ENCODE data around the gene TNFRSF1A. TPM values are rescaled to one million over a fixed set of nuclear protein-coding genes. Genes with fewer than 3 reads are reported as not detected.
A peak's percentile ranks its signal among the peaks of the same experiment; 100 is the strongest.

The TNFRSF1A gene
- total and polyA plus RNA-seq, 4 experiments from 2014 or later, result 14.5 to 86.7 (median 58.6) TPM

DNA sequence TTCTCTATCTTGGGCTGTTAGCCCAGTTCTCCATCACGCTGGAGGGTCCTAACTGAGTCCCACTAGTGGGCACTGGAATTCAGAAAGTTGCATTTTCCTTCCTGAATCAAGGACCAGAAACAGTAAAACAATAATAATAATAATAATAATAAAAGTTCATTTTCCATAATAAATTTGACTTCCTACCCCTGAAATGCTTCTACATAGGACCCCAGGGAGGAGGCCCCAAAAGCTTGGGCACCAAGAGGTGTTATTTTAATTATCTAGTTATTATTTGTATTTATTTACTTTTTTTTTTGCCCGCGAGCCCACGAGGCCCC, 21.1 kb upstream of the TNFRSF1A start:
- no peaks in the 10 kb centered on the region for H3K36me3 Mint-ChIP-seq
- H3K4me3 ChIP-seq (ENCODE audit: low read length in 2 of 2), result no peak overlapping the region
- H3K27ac Mint-ChIP-seq, result no peak overlapping the region
- CTCF ChIA-PET (ENCODE audit: partially characterized antibody), result interaction anchor here (0.6 to 14.3 kb wide), 10 partner anchors 8 to 196 kb away, joined by 3 to 268 read pairs (median 4); partner anchors contain the start of genes SCNN1A and TNFRSF1A
- H3K9me3 Mint-ChIP-seq, result no peaks in the 10 kb centered on the region
- no peaks in the 10 kb centered on the region for H3K36me3 ChIP-seq (ENCODE audit: insufficient read depth, low read length)
- H3K27ac ChIP-seq (ENCODE audit: low read depth, low read length), result no peak overlapping the region
- no peaks in the 10 kb centered on the region for H3K9me3 ChIP-seq (ENCODE audit: control insufficient read depth in 1 of 2, low read length in 2 of 2)
- H3K4me3 Mint-ChIP-seq, result peak overlapping the region in 4 of 8 donors; percentile 43 to 88 (median 73)
- peaks cover 27% of the 10 kb centered on the region for H3K4me1 ChIP-seq (ENCODE audit: insufficient read depth, low read length)
- POLR2A ChIA-PET (ENCODE audit: partially characterized antibody), result interaction anchor here (0.8 to 7.5 kb wide), 14 partner anchors 9 to 172 kb away, joined by 3 to 250 read pairs (median 5); partner anchors contain the start of genes GAPDH, SCNN1A, TAPBPL and TNFRSF1A
- intact Hi-C loops (cut with micrococcal nuclease), result loop anchor here (1.0 kb wide), 2 partner anchors 28 to 40 kb away; no protein-coding TSS in a partner anchor
- H3K27me3 ChIP-seq (ENCODE audit: insufficient read depth, low read length), result no peaks in the 10 kb centered on the region
- DNase-seq, result no peak
- H3K27me3 Mint-ChIP-seq, result no peaks in the 10 kb centered on the region
- H3K4me1 Mint-ChIP-seq, result peaks cover 12 to 41% (median 22%) of the 10 kb centered on the region in 4 donors

DNA sequence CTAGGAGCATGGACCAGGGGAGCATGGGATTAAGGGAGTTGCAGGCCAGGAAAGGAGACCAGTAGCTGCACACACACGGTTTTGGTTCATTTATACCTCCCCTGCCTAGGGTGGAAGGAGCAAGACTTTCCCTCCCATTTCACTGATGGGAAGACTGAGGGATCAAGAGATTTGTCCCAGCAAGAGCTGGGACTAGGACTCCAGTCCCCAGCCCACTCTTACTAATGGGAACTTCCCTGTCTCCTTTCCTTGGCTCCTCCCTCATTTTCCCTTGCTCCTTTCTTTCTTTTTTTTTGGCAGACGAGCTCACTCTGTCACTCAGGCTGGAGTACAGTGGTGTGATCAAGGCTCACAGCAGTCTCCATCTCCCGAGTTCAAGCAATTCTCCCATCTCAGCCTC, 20.5 kb upstream of the TNFRSF1A start:
- Mint-ChIP-seq H3K27me3 (no peaks in the 10 kb centered on the region), H3K4me3 (peak overlapping the region in 7 of 8 donors; percentile 11 to 81 (median 70)), H3K9me3 (no peaks in the 10 kb centered on the region), H3K36me3 (no peaks in the 10 kb centered on the region), H3K27ac (peak overlapping the region in 6 of 7 donors; percentile 70 to 97 (median 91)), H3K4me1 (peaks cover 7 to 35% (median 18%) of the 10 kb centered on the region in 4 donors)
- Histone ChIP-seq H3K27ac (ENCODE audit: low read depth, low read length) (no peak overlapping the region), H3K36me3 (ENCODE audit: insufficient read depth, low read length) (no peaks in the 10 kb centered on the region), H3K4me3 (ENCODE audit: low read length in 2 of 2) (no peak overlapping the region), H3K4me1 (ENCODE audit: insufficient read depth, low read length) (peaks cover 22% of the 10 kb centered on the region), H3K27me3 (ENCODE audit: insufficient read depth, low read length) (no peaks in the 10 kb centered on the region), H3K9me3 (ENCODE audit: control insufficient read depth in 1 of 2, low read length in 2 of 2) (no peaks in the 10 kb centered on the region)
- DNase-seq, result no peak
- intact Hi-C loops (cut with micrococcal nuclease), result no loop called here
- POLR2A ChIA-PET (ENCODE audit: partially characterized antibody), result interaction anchor here (0.7 to 7.5 kb wide), 8 partner anchors 12 to 173 kb away, joined by 3 to 250 read pairs (median 6); partner anchors contain the start of genes GAPDH, SCNN1A, TAPBPL and TNFRSF1A
- CTCF ChIA-PET (ENCODE audit: partially characterized antibody), result interaction anchor here (1.0 to 14.3 kb wide), 7 partner anchors 13 to 196 kb away, joined by 3 to 268 read pairs (median 4); partner anchors contain the start of genes SCNN1A and TNFRSF1A

DNA sequence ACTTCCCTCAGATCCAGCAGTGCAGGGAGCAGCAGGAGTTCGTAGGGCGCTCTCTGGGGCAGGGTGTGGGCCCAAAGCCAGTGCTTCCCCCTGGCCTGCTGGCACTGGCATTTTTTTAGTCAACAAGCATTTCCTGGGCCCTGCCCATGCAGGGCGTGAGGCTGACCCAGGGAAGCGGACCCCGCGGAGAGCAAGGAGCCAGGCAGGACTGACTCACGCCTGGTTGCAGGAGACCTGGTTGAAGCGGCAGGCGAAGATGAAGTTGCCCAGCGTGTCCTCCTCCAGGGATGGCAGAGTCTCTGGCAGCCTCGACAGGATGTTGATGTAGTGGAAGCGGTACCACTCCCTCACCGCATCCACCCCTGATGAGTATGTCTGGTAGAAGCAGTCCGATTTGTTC, 20.0 kb upstream of the TNFRSF1A start:
- peak in 1 of 5 donors; percentile 24 for DNase-seq
- Histone ChIP-seq H3K27me3 (ENCODE audit: insufficient read depth, low read length) (no peaks in the 10 kb centered on the region), H3K9me3 (ENCODE audit: control insufficient read depth in 1 of 2, low read length in 2 of 2) (no peaks in the 10 kb centered on the region), H3K36me3 (ENCODE audit: insufficient read depth, low read length) (no peaks in the 10 kb centered on the region), H3K27ac (ENCODE audit: low read depth, low read length) (no peak overlapping the region), H3K4me1 (ENCODE audit: insufficient read depth, low read length) (peaks cover 18% of the 10 kb centered on the region), H3K4me3 (ENCODE audit: low read length in 2 of 2) (no peak overlapping the region)
- ChIA-PET CTCF (ENCODE audit: partially characterized antibody) (interaction anchor here (1.1 to 14.3 kb wide), 5 partner anchors 13 to 62 kb away, joined by 3 to 268 read pairs (median 10); partner anchors contain the start of genes SCNN1A and TNFRSF1A), POLR2A (ENCODE audit: partially characterized antibody) (interaction anchor here (0.7 to 7.5 kb wide), 3 partner anchors 21 to 103 kb away, joined by 3 to 250 read pairs (median 3); partner anchors contain the start of gene TNFRSF1A)
- Mint-ChIP-seq H3K36me3 (no peaks in the 10 kb centered on the region), H3K4me3 (peak overlapping the region in 7 of 8 donors; percentile 11 to 81 (median 70)), H3K9me3 (no peaks in the 10 kb centered on the region), H3K27me3 (no peaks in the 10 kb centered on the region), H3K27ac (peak overlapping the region in 6 of 7 donors; percentile 70 to 97 (median 91)), H3K4me1 (peaks cover 6 to 30% (median 15%) of the 10 kb centered on the region in 4 donors)
- intact Hi-C loops (cut with micrococcal nuclease), result no loop called here

DNA sequence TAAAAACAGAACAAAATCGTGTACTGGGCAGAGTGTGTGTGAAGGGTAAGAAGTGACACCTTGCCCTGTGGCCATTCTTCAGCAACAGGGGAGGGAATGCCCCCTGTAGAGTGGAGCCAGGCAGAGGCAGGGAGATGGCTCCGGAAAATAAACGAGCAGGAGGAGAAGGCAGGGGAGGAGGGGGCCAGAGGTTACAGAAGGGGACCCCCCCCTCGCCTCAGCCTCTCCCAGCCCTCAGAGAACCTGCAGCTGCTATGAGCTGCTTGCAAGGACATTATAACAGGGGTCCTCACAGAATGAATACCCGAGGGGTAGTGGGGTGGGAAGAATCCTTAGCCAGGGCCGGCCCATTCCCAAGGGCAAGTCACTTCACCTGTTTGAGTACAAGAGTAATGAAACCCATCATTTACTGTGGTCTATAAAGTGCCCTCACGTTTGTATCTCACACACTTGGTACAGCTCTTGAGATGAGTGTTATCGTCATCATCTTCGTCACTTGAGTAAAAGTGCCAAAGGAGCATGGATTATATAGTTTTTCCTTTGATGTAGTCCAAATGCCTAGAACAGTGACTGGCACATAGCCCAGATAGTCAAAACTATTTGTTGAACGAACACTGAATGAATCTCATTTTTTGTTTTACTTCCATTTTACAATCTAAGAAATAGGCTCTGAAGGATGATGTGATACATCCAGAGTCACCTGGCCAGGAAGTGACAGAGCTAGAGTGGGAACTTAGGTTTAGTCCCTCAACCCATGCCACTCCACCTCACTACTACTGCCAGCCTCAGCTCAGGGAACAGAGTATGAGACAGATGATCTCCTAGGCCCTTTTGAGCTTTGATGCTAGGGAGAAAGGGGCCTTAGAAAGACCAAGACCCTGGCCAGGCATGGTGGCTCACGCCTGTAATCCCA, 19.0 kb upstream of the TNFRSF1A start:
- ChIA-PET CTCF (ENCODE audit: partially characterized antibody) (interaction anchor here (1.1 to 14.3 kb wide), 4 partner anchors 18 to 103 kb away, joined by 3 to 155 read pairs (median 4); partner anchors contain the start of gene TNFRSF1A), POLR2A (ENCODE audit: partially characterized antibody) (interaction anchor here (0.9 to 1.8 kb wide), 3 partner anchors 15 to 21 kb away, joined by 3 to 6 read pairs (median 5); partner anchors contain the start of gene TNFRSF1A)
- peak overlapping the region in 3 of 7 donors; percentile 24 to 75 (median 70) for H3K27ac Mint-ChIP-seq
- no peaks in the 10 kb centered on the region for H3K36me3 Mint-ChIP-seq
- H3K9me3 Mint-ChIP-seq, result peaks cover 0 to 1% (median 0%) of the 10 kb centered on the region in 8 donors
- intact Hi-C loops (cut with micrococcal nuclease), result no loop called here
- peaks cover 6 to 29% (median 16%) of the 10 kb centered on the region in 4 donors for H3K4me1 Mint-ChIP-seq
- Histone ChIP-seq H3K9me3 (ENCODE audit: control insufficient read depth in 1 of 2, low read length in 2 of 2) (no peaks in the 10 kb centered on the region), H3K27ac (ENCODE audit: low read depth, low read length) (no peak overlapping the region), H3K4me1 (ENCODE audit: insufficient read depth, low read length) (peaks cover 18% of the 10 kb centered on the region), H3K36me3 (ENCODE audit: insufficient read depth, low read length) (no peaks in the 10 kb centered on the region), H3K27me3 (ENCODE audit: insufficient read depth, low read length) (no peaks in the 10 kb centered on the region), H3K4me3 (ENCODE audit: low read length in 2 of 2) (no peak overlapping the region)
- no peaks in the 10 kb centered on the region for H3K27me3 Mint-ChIP-seq
- peak overlapping the region in 4 of 8 donors; percentile 9 to 81 (median 14) for H3K4me3 Mint-ChIP-seq
- DNase-seq, result no peak

DNA sequence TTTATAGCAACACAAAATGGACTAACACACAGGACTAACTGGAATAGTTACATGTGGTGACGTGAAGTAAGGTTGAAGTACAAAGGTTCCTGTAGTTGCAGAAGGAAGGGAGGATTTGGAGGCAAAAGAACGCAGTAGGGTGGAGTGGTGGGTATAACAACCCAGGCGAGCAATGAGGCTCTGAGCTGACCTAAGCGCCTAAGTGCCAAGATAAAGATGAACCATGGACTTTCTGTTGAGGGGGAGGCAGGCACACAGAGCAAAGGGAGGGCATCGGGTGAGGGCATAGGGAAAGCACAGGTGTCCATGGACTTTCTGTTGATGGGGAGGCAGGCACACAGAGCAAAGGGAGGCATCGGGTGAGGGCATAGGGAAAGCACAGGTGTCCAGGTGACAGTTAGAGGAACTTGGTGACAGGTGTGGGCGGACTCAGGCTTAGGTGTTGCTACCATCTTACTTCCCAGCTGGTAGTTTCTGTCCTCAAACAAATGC, 18.2 kb upstream of the TNFRSF1A start:
- H3K27ac Mint-ChIP-seq, result peak overlapping the region in 4 of 7 donors; percentile 1 to 79 (median 42)
- H3K4me1 Mint-ChIP-seq, result peaks cover 6 to 29% (median 16%) of the 10 kb centered on the region in 4 donors
- no peaks in the 10 kb centered on the region for H3K27me3 ChIP-seq (ENCODE audit: insufficient read depth, low read length)
- ChIA-PET POLR2A (ENCODE audit: partially characterized antibody) (interaction anchor here (0.9 to 1.8 kb wide), 2 partner anchors 19 to 21 kb away, joined by 3 to 6 read pairs; partner anchors contain the start of gene TNFRSF1A), CTCF (ENCODE audit: partially characterized antibody) (interaction anchor here (1.1 to 14.3 kb wide), 4 partner anchors 17 to 103 kb away, joined by 3 to 155 read pairs (median 4); partner anchors contain the start of gene TNFRSF1A)
- H3K36me3 ChIP-seq (ENCODE audit: insufficient read depth, low read length), result no peaks in the 10 kb centered on the region
- H3K4me3 Mint-ChIP-seq, result peak overlapping the region in 1 of 8 donors; percentile 11
- H3K36me3 Mint-ChIP-seq, result no peaks in the 10 kb centered on the region
- intact Hi-C loops (cut with micrococcal nuclease), result no loop called here
- no peaks in the 10 kb centered on the region for H3K9me3 ChIP-seq (ENCODE audit: control insufficient read depth in 1 of 2, low read length in 2 of 2)
- peaks cover 18% of the 10 kb centered on the region for H3K4me1 ChIP-seq (ENCODE audit: insufficient read depth, low read length)
- no peak overlapping the region for H3K4me3 ChIP-seq (ENCODE audit: low read length in 2 of 2)
- peaks cover 0 to 1% (median 0%) of the 10 kb centered on the region in 8 donors for H3K9me3 Mint-ChIP-seq
- H3K27ac ChIP-seq (ENCODE audit: low read depth, low read length), result no peak overlapping the region
- peaks cover 0 to under 1% of the 10 kb centered on the region in 2 donors for H3K27me3 Mint-ChIP-seq
- no peak for DNase-seq

DNA sequence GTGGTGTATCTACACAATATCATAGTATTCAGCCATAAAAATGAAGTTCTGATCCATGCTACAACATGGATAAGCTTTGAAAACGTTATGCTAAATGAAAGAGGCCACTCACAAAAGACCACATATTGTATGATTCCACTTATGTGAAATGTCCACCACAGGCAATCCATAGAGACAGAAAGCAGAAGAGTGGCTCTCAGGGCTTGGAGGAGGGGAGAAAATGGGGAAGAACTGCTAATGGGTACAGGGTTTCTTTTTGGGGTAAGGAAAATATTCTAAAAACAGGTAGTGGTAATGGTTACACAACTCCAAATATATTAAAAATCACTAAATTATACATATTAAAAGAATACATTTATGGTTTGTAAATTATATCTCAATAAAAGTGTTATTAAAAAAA, 17.0 kb upstream of the TNFRSF1A start:
- no peak overlapping the region for H3K27ac ChIP-seq (ENCODE audit: low read depth, low read length)
- no peaks in the 10 kb centered on the region for H3K9me3 ChIP-seq (ENCODE audit: control insufficient read depth in 1 of 2, low read length in 2 of 2)
- peaks cover 0 to 2% of the 10 kb centered on the region in 2 donors for H3K27me3 Mint-ChIP-seq
- H3K4me1 Mint-ChIP-seq, result peaks cover 3 to 27% (median 12%) of the 10 kb centered on the region in 4 donors
- intact Hi-C loops (cut with micrococcal nuclease), result no loop called here
- ChIA-PET POLR2A (ENCODE audit: partially characterized antibody) (interaction anchor here (1.0 to 1.7 kb wide), 2 partner anchors 13 to 20 kb away, joined by 4 read pairs; no protein-coding TSS in a partner anchor), CTCF (ENCODE audit: partially characterized antibody) (interaction anchor here (1.1 to 14.3 kb wide), 5 partner anchors 9 to 36 kb away, joined by 3 to 155 read pairs (median 6); partner anchors contain the start of gene TNFRSF1A)
- H3K36me3 ChIP-seq (ENCODE audit: insufficient read depth, low read length), result no peaks in the 10 kb centered on the region
- no peak for DNase-seq
- no peaks in the 10 kb centered on the region for H3K27me3 ChIP-seq (ENCODE audit: insufficient read depth, low read length)
- H3K4me3 Mint-ChIP-seq, result no peak overlapping the region
- H3K4me3 ChIP-seq (ENCODE audit: low read length in 2 of 2), result no peak overlapping the region
- peaks cover 0 to 1% (median 0%) of the 10 kb centered on the region in 8 donors for H3K9me3 Mint-ChIP-seq
- H3K4me1 ChIP-seq (ENCODE audit: insufficient read depth, low read length), result peaks cover 11% of the 10 kb centered on the region
- no peaks in the 10 kb centered on the region for H3K36me3 Mint-ChIP-seq
- H3K27ac Mint-ChIP-seq, result peak overlapping the region in 2 of 7 donors; percentile 19 to 43
